Activated CD8-positive, alpha-beta memory T cell treated with anti-CD3 and anti-CD28 coated beads, Interleukin-2, amount 10 ng/mL, durations not matched to agents 7 days and 5 days (primary cell): Measurements from ENCODE around the gene SIPA1L3. TPM values are rescaled to one million over a fixed set of nuclear protein-coding genes. Genes with fewer than 3 reads are reported as not detected.

ENCODE experiments used
- ATAC-seq: fragments of 150-1000 bp; cut with Tn5 transposase; one replicate; pipeline ENCODE4 v1.10.0; 2021; ENCODE audit warnings: moderate library complexity
- CTCF ChIA-PET: fragments of 350-600 bp; sonication (Branson Sonifier 250); formaldehyde crosslinking; loops from one replicate; lab custom pipeline; 2021; ENCODE audit warnings: antibody characterized with exemption; lab: Charles Lee
- DNase-seq: peaks from one replicate; pipeline ENCODE4 v3.0.0-alpha.2; 2020
- H3K27ac Mint-ChIP-seq: one replicate; pipeline ENCODE4 v1.8.0; 2021; ENCODE audit warnings: mild to moderate bottlenecking, mixed read lengths
- H3K27me3 Mint-ChIP-seq: one replicate; pipeline ENCODE4 v1.8.0; 2021; ENCODE audit warnings: mixed read lengths
- H3K36me3 Mint-ChIP-seq: one replicate; pipeline ENCODE4 v1.8.0; 2021; ENCODE audit warnings: mild to moderate bottlenecking, mixed read lengths
- H3K4me1 Mint-ChIP-seq: one replicate; pipeline ENCODE4 v1.8.0; 2021; ENCODE audit warnings: mixed read lengths
- H3K4me3 Mint-ChIP-seq: one replicate; pipeline ENCODE4 v1.8.0; 2021; ENCODE audit warnings: mild to moderate bottlenecking, moderate library complexity, mixed read lengths
- H3K9me3 Mint-ChIP-seq: one replicate; pipeline ENCODE4 v1.8.0; 2022; ENCODE audit warnings: low read depth, mixed read lengths
- total RNA-seq, 2 experiments: library from RNA; stranded (reverse); gene quantifications; one replicate each; pipeline ENCODE4 v1.2.3, GENCODE V29; 2021

The SIPA1L3 gene
- total RNA-seq, 2 experiments from 2014 or later: 16.6 to 21.6 TPM

DNA sequence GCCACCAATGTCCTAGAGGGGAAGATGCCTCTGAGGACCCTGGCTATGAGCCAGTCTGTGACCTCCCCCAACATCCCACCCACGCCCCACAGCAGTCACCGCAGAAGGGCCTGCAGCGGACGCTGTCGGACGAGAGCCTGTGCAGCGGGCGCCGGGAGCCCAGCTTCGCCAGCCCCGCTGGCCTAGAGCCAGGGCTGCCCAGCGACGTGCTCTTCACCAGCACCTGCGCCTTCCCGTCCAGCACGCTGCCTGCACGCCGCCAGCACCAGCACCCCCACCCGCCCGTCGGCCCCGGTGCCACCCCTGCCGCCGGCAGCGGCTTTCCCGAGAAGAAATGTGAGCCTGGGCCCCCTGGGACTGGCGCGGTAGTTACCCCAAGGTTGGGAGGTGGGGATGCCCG is 286.4 kb downstream of the SIPA1L3 start:
- CTCF ChIA-PET: no interaction called here
- H3K4me1 Mint-ChIP-seq: peaks cover 1% of the 10 kb centered on the region
- no peaks in the 10 kb centered on the region for H3K27me3 Mint-ChIP-seq
- H3K27ac Mint-ChIP-seq: no peak overlapping the region
- H3K36me3 Mint-ChIP-seq: peaks cover 4% of the 10 kb centered on the region
- H3K4me3 Mint-ChIP-seq: no peak overlapping the region
- DNase-seq (no peak), ATAC-seq (no peak)
- H3K9me3 Mint-ChIP-seq: no peaks in the 10 kb centered on the region

DNA sequence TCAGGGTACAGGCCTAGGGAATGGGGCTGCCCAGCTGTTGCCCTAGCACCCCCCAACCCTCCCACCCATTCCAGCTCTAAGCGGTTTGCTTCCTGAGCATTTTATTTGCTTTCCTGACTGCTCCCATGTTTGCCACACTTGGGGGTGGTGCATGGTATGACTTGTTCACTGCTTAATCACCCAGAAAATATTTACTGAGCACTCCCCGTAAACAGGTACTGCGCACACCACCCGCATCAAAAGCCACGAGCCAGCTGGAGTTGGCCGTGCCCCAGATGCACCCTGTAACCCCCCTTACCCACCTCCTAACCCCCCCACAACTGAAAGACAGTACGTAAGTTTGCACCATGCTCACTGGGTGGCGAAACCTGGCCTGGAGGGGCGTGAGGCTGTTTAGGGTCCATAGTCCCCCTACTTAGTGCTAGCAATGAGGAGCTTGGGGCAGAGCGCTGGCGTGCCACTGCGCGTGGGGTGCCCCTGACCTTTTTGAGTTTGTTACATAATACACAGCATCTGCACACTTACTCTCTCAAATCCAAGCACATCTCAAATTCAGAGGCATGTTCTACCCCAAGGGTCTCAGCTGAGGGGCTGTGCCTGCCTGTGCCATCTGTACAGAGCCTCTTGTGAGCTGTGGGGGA is 287.2 kb downstream of the SIPA1L3 start:
- DNase-seq: no peak
- H3K9me3 Mint-ChIP-seq: no peaks in the 10 kb centered on the region
- peaks cover 4% of the 10 kb centered on the region for H3K36me3 Mint-ChIP-seq
- CTCF ChIA-PET: no interaction called here
- no peak overlapping the region for H3K27ac Mint-ChIP-seq
- no peak for ATAC-seq
- H3K4me1 Mint-ChIP-seq: peaks cover 1% of the 10 kb centered on the region
- no peak overlapping the region for H3K4me3 Mint-ChIP-seq
- H3K27me3 Mint-ChIP-seq: no peaks in the 10 kb centered on the region

DNA sequence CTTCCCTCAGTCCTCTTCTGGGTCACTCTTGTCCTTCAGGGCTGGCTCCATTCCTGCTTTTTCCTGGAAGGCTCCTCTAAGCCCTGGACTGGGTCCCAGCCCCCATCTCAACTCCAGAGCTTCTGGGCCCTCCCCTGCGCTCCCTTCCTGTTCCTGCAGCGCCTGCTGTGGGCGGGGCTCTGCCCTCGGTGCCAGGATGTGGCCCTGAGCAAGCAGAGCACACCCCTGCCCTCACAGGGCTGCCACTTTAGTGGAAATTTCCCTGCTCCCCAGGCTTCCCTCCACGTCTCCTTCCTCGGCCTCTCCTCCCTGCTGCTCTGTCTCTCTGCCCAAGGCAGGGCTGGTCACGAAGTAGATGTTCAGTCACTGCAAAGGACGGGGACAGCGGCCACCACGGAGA is 288.2 kb downstream of the SIPA1L3 start:
- Mint-ChIP-seq H3K27me3 (no peaks in the 10 kb centered on the region), H3K4me1 (no peaks in the 10 kb centered on the region), H3K27ac (no peak overlapping the region), H3K4me3 (no peak overlapping the region), H3K9me3 (no peaks in the 10 kb centered on the region), H3K36me3 (peaks cover 4% of the 10 kb centered on the region)
- DNase-seq (no peak), ATAC-seq (no peak)
- CTCF ChIA-PET: no interaction called here

DNA sequence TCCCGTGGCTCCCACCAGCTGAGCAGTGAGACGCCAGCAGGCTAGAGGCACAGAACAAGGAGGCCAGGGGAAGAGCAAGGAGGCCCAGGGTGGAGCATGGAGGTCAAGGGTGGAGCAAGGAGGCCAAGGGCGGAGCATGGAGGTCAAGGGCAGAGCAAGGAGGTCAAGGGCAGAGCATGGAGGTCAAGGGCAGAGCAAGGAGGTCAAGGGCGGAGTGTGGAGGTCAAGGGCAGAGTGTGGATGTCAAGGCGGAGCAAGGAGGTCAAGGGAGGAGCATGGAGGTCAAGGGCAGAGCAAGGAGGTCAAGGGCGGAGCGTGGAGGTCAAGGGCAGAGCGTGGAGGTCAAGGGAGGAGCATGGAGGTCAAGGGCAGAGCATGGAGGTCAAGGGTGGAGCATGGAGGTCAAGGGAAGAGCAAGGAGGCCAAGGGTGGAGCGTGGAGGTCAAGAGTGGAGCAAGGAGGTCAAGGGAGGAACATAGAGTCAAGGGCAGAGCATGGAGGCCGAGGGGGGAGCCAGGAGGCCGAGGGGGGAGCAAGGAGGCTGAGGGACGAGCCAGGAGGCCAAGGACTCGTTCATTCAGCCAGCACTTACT is 289.3 kb downstream of the SIPA1L3 start:
- Mint-ChIP-seq H3K27me3 (no peaks in the 10 kb centered on the region), H3K4me1 (no peaks in the 10 kb centered on the region), H3K4me3 (no peak overlapping the region), H3K27ac (no peak overlapping the region), H3K9me3 (no peaks in the 10 kb centered on the region), H3K36me3 (peaks cover 4% of the 10 kb centered on the region)
- DNase-seq (no peak), ATAC-seq (no peak)
- CTCF ChIA-PET: no interaction called here

DNA sequence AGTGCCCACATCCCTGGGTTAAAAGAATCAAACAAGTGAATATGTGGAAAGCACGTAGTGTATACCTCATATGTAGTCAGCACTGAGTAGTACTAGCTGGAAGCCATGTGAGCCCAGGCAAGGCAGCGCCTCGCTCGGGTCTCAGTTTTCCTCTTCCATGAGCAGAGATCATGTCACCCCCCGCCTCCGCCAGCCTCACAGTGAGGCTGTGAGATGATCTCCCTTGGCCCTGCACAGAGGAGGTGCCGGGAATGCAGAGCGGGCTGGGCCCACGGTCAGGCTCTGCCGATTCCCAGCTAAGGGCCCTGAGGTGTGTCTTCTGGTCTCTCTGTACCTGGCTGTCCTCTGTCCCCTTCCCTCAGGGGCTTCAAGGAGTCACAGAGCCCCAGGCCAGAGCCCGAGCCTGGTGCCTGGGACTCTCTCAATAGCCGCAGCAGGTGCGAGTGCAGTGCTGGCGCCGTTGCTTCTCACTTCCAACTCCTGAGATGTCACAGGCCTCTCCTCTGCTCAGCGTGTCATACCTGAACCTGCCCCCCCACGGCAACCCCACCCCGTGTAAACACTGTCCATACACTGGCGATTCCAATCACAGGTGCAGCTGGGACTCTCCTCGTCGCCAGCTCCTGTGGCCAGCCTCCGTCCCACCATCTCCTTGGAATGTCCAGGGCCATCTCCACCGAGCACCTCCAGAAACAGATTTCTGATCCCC is 290.1 kb downstream of the SIPA1L3 start:
- no peak for ATAC-seq
- CTCF ChIA-PET: no interaction called here
- DNase-seq: no peak
- Mint-ChIP-seq H3K9me3 (no peaks in the 10 kb centered on the region), H3K36me3 (peaks cover 4% of the 10 kb centered on the region), H3K27ac (no peak overlapping the region), H3K4me1 (no peaks in the 10 kb centered on the region), H3K4me3 (no peak overlapping the region), H3K27me3 (no peaks in the 10 kb centered on the region)

DNA sequence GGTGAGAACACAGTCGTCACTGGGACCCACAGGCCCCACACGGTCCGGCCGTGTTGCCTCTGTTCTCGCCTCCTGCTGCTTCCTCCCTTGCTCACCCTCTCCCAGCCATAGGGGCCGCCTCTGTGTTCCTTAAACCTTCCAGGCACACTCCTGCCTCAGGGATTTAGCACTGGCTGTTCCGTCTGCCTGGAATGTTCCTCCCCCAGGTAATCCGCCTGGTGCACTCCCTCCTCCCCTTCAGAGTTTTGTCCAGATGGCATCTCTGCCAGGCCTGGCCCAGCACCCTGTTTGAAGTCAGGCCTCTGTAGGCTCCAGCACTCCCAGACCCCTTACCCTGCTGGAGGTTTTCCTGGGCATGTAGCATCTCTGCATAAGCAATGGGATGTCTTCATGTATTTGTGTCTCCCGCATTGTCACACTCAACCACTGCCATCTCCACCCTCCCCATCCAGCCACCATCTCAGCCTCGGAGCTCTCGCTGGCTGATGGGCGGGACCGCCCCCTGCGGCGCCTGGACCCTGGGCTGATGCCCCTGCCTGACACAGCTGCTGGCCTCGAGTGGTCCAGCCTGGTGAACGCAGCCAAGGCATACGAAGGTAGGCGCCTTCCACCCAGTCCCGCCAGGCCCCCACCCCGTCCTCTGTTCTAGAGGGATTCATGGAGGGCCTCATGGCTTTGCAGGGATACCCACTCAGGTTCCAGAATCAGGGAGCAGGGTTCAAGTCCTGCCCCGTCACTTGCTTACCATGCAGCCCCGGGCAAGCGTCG is 291.1 kb downstream of the SIPA1L3 start:
- Mint-ChIP-seq H3K4me3 (no peak overlapping the region), H3K27ac (no peak overlapping the region), H3K27me3 (no peaks in the 10 kb centered on the region), H3K36me3 (peaks cover 4% of the 10 kb centered on the region), H3K9me3 (no peaks in the 10 kb centered on the region), H3K4me1 (no peaks in the 10 kb centered on the region)
- CTCF ChIA-PET: no interaction called here
- DNase-seq: no peak
- no peak for ATAC-seq

DNA sequence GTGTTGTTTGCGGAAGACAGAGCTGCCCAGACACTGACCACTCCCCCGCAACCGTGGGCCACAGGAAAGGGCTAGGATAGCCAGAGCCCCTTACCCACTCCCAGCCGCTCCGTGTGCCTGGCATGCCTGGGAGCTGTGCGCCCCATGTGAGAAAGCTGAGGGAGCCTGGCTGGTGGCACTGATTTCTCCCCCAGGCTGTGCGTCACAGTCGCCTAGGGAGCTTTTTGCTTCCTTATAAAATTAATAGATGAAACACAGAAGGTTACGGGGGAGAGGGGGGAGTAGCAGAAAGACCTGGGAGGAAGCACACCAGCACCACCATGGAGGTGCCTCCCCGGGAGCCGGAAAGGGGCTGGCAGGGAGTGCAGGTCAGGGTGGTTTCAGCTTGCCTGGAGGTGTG is 292.3 kb downstream of the SIPA1L3 start:
- ATAC-seq (no peak), DNase-seq (no peak)
- peaks cover 4% of the 10 kb centered on the region for H3K36me3 Mint-ChIP-seq
- no peaks in the 10 kb centered on the region for H3K4me1 Mint-ChIP-seq
- CTCF ChIA-PET: no interaction called here
- H3K9me3 Mint-ChIP-seq: no peaks in the 10 kb centered on the region
- H3K4me3 Mint-ChIP-seq: no peak overlapping the region
- no peaks in the 10 kb centered on the region for H3K27me3 Mint-ChIP-seq
- H3K27ac Mint-ChIP-seq: no peak overlapping the region

DNA sequence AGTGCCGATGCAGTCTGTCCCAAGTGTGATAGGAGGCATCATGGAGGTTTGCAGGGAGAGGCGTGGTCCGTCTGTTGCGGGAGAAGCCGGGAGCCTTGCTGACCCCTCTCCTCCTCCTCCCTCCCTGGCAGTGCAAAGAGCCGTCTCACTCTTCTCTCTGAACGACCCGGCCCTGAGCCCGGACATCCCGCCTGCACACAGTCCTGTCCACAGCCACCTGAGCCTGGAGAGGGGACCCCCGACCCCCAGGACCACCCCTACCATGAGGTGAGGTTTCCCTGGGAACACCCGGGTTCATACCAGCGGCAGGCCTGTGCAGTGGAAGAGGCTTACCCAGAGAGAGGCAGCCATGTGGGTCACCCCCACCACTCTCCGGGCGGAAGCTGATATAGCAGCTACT is 294.7 kb downstream of the SIPA1L3 start:
- no peaks in the 10 kb centered on the region for H3K36me3 Mint-ChIP-seq
- CTCF ChIA-PET: no interaction called here
- no peak overlapping the region for H3K27ac Mint-ChIP-seq
- H3K9me3 Mint-ChIP-seq: no peaks in the 10 kb centered on the region
- ATAC-seq (no peak), DNase-seq (no peak)
- H3K27me3 Mint-ChIP-seq: no peaks in the 10 kb centered on the region
- no peak overlapping the region for H3K4me3 Mint-ChIP-seq
- no peaks in the 10 kb centered on the region for H3K4me1 Mint-ChIP-seq

DNA sequence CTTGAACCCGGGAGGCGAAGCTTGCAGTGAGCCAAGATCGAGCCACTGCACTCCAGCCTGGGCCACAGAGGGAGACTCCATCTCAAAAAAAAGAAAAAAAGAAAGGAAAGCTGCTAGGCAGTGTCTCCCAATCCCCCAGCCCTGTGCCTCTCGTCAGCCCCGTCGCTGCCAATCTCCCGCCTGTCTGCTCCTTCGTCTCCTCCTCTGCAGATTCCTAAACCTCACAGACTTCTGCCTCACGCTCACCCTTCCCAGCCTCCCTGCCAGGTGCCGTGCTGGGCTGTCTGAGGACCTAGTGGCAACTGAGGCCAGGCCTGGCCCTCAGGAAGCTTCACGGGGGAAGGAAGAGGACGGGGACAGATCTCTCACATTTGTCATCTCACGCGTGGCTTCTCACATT is 295.5 kb downstream of the SIPA1L3 start:
- DNase-seq: no peak
- Mint-ChIP-seq H3K27ac (no peak overlapping the region), H3K4me3 (no peak overlapping the region), H3K9me3 (no peaks in the 10 kb centered on the region), H3K4me1 (no peaks in the 10 kb centered on the region), H3K36me3 (no peaks in the 10 kb centered on the region), H3K27me3 (no peaks in the 10 kb centered on the region)
- CTCF ChIA-PET: no interaction called here
- no peak for ATAC-seq

DNA sequence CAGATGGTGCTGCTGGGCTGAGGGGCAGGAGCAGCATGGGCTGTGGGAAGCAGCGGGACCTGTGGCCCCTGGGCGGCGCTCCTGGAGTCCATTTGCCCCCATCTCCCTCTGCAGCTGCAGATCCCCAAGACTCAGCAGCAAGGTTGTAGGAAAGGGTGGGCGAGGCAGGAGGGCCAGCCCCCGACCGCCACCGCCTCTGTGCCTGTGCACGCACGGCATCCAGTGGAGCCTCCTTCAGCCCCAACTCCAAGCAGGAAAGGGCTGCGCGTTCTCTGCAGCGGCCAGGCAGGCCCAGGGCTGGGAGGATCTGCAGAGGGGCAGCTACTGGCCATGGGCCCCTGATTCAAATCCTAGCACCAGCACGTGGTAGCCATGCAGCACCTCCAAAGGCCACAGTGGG is 296.2 kb downstream of the SIPA1L3 start:
- Mint-ChIP-seq H3K36me3 (no peaks in the 10 kb centered on the region), H3K4me3 (no peak overlapping the region), H3K27me3 (peaks cover under 1% of the 10 kb centered on the region), H3K27ac (no peak overlapping the region), H3K9me3 (no peaks in the 10 kb centered on the region), H3K4me1 (no peaks in the 10 kb centered on the region)
- no peak for DNase-seq
- CTCF ChIA-PET: no interaction called here
- no peak for ATAC-seq

DNA sequence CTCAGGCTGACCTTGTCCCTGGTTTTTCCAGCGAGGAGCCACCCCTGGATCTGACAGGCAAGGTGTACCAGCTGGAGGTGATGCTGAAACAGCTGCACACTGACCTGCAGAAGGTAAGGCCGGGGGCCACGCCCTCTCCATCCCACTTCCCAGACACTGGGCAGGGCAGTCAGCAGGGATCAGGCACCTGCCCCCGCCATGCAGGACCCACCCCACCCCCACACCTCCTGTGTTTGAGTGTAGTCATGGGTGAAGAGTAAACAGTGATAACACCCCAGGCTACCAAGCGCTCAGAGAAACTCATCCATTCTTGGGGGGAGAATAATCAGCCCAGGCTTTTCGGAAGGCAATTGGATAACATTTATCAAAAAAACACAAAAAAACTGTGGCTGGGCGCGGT is 297.1 kb downstream of the SIPA1L3 start:
- CTCF ChIA-PET: no interaction called here
- DNase-seq (no peak), ATAC-seq (no peak)
- Mint-ChIP-seq H3K27ac (no peak overlapping the region), H3K9me3 (no peaks in the 10 kb centered on the region), H3K4me1 (no peaks in the 10 kb centered on the region), H3K36me3 (no peaks in the 10 kb centered on the region), H3K4me3 (no peak overlapping the region), H3K27me3 (peaks cover 9% of the 10 kb centered on the region)

DNA sequence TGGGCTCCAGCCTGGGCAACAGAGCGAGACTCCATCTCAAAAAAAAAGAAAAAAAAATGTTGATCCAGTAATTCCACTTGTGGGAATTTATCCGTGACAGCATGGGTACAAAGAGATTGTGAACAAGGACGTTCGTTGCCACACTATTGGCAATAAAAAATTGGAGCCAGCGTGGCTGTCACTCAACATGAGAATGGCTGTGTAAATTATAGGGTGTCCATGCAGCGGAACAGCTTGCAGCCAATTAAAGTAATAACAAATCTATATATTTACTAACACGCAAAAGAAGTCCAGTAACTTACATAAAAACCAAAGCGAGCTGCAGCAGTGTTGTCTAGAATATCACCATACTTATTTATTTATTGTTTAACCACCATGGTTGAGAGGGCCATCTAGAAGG is 297.7 kb downstream of the SIPA1L3 start:
- ATAC-seq (no peak), DNase-seq (no peak)
- Mint-ChIP-seq H3K4me3 (no peak overlapping the region), H3K27me3 (peaks cover 16% of the 10 kb centered on the region), H3K9me3 (no peaks in the 10 kb centered on the region), H3K27ac (no peak overlapping the region), H3K4me1 (no peaks in the 10 kb centered on the region), H3K36me3 (no peaks in the 10 kb centered on the region)
- CTCF ChIA-PET: no interaction called here

DNA sequence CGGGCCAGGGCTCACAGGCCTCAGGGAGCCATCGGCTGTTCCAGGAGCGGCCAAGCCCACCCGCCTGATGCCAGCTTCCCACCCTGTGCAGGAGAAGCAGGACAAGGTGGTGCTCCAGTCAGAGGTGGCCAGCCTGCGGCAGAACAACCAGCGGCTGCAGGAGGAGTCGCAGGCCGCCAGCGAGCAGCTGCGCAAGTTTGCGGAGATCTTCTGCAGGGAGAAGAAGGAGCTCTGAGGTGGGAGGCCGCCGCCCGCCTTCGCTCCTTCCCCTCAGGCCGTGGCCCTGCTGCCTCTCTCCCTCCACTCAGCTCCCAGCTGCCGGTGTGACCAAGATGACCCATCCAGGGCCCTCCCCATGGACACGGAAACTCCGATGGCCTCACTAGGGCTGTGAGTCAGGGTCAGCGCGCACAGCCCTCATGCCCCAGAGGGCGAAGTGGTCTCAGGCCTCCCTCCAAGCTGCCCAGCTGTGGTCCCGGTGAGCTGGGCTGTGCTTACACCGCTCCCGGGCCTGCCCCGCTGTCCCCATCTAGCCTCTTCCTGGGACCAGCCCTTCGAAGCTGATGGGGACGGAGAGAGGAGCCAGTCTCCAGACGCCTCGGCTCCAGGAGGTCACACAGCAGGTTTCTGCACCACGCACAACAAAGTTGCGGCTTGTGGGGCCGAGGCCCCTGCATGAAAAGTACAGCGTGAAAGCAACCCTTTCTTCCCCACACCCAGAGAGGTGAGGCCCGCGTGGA is 299.2 kb downstream of the SIPA1L3 start:
- Mint-ChIP-seq H3K4me1 (peaks cover 2% of the 10 kb centered on the region), H3K9me3 (no peaks in the 10 kb centered on the region), H3K27me3 (peaks cover 29% of the 10 kb centered on the region), H3K27ac (no peak overlapping the region), H3K4me3 (no peak overlapping the region), H3K36me3 (no peaks in the 10 kb centered on the region)
- CTCF ChIA-PET: no interaction called here
- no peak for ATAC-seq
- no peak for DNase-seq
